ENCODE measurements around the gene TUBA1A. TPM values are rescaled to one million over a fixed set of nuclear protein-coding genes. Genes with fewer than 3 reads are reported as not detected.

Gene TUBA1A
- total RNA-seq, 2 donors from 2014 or later, result 166 to 298 TPM

DNA sequence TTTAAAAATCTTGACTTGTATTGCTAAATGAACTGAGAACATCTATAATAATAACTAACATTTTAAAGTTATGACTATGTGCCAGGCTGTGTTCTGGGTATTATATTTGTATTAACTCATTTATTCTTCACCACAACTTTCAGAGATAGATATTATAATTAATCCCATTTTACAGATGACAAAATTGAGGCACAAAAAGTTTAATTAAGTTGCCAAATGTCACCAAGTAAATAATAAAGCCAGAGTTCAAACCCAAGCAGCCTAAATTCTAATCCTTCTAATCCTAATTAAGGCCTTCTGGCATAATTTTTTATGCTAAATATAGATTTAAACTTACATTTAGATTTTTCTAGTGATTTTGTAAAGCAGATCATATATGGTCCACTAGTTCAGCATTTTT is 17.5 kb upstream of the TUBA1A start:
- H3K27me3 ChIP-seq (ENCODE audit: control insufficient read depth, insufficient read depth, low read length, poor library complexity, severe bottlenecking), result no peaks in the 10 kb centered on the region
- H3K27ac ChIP-seq (ENCODE audit: low read depth, low read length), result no peak overlapping the region
- no peak for DNase-seq
- no peaks in the 10 kb centered on the region for H3K9me3 ChIP-seq (ENCODE audit: control insufficient read depth, low read length)
- no peaks in the 10 kb centered on the region for H3K36me3 Mint-ChIP-seq (ENCODE audit: low read depth)
- peaks cover 7% of the 10 kb centered on the region for H3K4me1 Mint-ChIP-seq
- H3K9me3 Mint-ChIP-seq, result no peaks in the 10 kb centered on the region
- TF ChIP-seq, protein P1, sequence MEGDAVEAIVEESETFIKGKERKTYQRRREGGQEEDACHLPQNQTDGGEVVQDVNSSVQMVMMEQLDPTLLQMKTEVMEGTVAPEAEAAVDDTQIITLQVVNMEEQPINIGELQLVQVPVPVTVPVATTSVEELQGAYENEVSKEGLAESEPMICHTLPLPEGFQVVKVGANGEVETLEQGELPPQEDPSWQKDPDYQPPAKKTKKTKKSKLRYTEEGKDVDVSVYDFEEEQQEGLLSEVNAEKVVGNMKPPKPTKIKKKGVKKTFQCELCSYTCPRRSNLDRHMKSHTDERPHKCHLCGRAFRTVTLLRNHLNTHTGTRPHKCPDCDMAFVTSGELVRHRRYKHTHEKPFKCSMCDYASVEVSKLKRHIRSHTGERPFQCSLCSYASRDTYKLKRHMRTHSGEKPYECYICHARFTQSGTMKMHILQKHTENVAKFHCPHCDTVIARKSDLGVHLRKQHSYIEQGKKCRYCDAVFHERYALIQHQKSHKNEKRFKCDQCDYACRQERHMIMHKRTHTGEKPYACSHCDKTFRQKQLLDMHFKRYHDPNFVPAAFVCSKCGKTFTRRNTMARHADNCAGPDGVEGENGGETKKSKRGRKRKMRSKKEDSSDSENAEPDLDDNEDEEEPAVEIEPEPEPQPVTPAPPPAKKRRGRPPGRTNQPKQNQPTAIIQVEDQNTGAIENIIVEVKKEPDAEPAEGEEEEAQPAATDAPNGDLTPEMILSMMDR (conservative IDR thresholded peaks at IDR 0.05), result no peak
- H3K4me3 Mint-ChIP-seq, result no peak overlapping the region
- H3K36me3 ChIP-seq (ENCODE audit: control insufficient read depth, insufficient read depth, low read length), result no peaks in the 10 kb centered on the region
- no peaks in the 10 kb centered on the region for H3K27me3 Mint-ChIP-seq (ENCODE audit: insufficient read depth)
- peaks cover 4% of the 10 kb centered on the region for H3K4me1 ChIP-seq (ENCODE audit: control insufficient read depth, insufficient read depth, low read length)
- H3K27ac Mint-ChIP-seq, result no peak overlapping the region
- H3K4me3 ChIP-seq (ENCODE audit: low read length), result no peak overlapping the region
- no peak overlapping the region for H3K9ac ChIP-seq (ENCODE audit: extremely low read depth, low read length, poor library complexity, severe bottlenecking)

DNA sequence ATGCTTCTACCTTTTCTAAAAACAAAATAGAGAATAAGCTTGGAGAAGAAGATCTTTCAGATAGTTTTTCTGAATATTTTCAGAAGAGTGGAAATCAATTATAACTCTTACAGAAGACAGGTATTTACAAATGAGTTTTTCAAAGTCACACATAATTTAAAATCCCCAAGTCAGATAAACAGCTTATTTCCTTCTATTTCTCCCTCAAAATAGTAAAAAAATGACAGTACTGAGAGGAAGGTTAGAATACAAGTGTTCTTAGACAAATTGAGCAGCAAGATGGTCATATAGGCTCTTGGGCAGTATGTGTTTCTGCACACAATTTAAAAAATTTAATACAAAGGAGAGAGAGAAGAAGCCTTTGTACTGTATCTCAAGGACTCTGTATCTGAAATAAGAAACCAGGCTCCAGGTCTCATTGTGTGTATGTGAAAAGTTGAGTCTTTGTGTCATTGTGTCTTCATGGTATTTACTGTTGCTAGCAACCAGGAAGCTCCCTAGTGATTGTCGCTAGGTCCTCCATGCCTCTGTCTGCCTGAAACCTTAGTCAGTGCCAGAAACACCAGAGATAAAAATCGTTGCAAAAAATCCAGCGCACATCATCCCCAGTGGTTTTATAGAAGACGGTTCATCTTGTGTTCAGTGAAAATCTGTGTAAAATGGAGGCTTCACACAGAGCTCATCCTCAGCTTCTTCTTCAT is 12.9 kb upstream of the TUBA1A start:
- peak; percentile 60 for DNase-seq
- WGBS, 2 experiments (ENCODE audit: insufficient coverage in 1 of 2, insufficient read length in 1 of 2), result 58 to 85% methylated on average over 3 to 4 of the region's 4 CpGs
- Mint-ChIP-seq H3K27me3 (ENCODE audit: insufficient read depth) (no peaks in the 10 kb centered on the region), H3K36me3 (ENCODE audit: low read depth) (no peaks in the 10 kb centered on the region), H3K4me3 (no peak overlapping the region), H3K27ac (peak overlapping the region; percentile 33), H3K4me1 (peaks cover 20% of the 10 kb centered on the region), H3K9me3 (no peaks in the 10 kb centered on the region)
- peak overlapping the region; percentile 21 for H3K9ac ChIP-seq (ENCODE audit: extremely low read depth, low read length, poor library complexity, severe bottlenecking)
- H3K4me3 ChIP-seq (ENCODE audit: low read length), result no peak overlapping the region
- H3K27ac ChIP-seq (ENCODE audit: low read depth, low read length), result peak overlapping the region; percentile 98
- H3K9me3 ChIP-seq (ENCODE audit: control insufficient read depth, low read length), result no peaks in the 10 kb centered on the region
- peaks cover 6% of the 10 kb centered on the region for H3K4me1 ChIP-seq (ENCODE audit: control insufficient read depth, insufficient read depth, low read length)
- TF ChIP-seq, protein P1 (conservative IDR thresholded peaks at IDR 0.05), result no peak
- no peaks in the 10 kb centered on the region for H3K27me3 ChIP-seq (ENCODE audit: control insufficient read depth, insufficient read depth, low read length, poor library complexity, severe bottlenecking)
- no peaks in the 10 kb centered on the region for H3K36me3 ChIP-seq (ENCODE audit: control insufficient read depth, insufficient read depth, low read length)

DNA sequence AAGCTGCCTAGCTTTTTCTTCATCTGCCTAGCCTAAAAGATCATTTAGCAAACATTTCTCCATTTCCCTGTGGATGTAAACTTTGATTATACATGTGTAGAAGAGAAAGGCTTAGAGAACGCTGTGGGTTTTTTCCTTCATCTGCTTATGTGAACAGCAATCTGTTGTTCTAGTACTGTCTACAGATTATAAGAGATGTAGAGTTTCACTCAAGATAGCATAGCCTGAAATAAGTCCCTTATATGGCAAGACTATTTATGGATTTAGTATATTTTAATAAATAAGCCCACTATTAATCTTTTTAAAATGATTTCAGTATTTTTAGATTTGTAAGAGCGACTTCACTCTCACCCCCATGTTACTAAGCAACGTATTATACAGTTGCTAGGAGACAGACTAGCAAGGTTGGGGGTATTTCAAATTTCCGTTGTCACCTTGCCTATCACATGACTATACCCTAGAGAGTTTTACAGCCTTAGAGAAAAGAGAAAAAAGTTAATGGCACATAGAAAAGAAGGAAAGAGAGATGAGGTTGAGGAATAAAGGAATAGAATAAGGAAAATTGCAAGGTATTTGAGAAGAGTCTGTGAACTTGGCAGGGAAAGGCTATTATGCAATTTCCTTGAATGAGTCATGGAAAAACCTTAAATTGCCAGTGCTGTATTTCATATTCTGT is 12.2 kb upstream of the TUBA1A start:
- Mint-ChIP-seq H3K36me3 (ENCODE audit: low read depth) (no peaks in the 10 kb centered on the region), H3K4me1 (peaks cover 20% of the 10 kb centered on the region), H3K4me3 (no peak overlapping the region), H3K9me3 (no peaks in the 10 kb centered on the region), H3K27me3 (ENCODE audit: insufficient read depth) (no peaks in the 10 kb centered on the region), H3K27ac (peak overlapping the region; percentile 33)
- Histone ChIP-seq H3K4me1 (ENCODE audit: control insufficient read depth, insufficient read depth, low read length) (peaks cover 6% of the 10 kb centered on the region), H3K27ac (ENCODE audit: low read depth, low read length) (peak overlapping the region; percentile 98), H3K27me3 (ENCODE audit: control insufficient read depth, insufficient read depth, low read length, poor library complexity, severe bottlenecking) (no peaks in the 10 kb centered on the region), H3K36me3 (ENCODE audit: control insufficient read depth, insufficient read depth, low read length) (no peaks in the 10 kb centered on the region), H3K9me3 (ENCODE audit: control insufficient read depth, low read length) (no peaks in the 10 kb centered on the region), H3K4me3 (ENCODE audit: low read length) (no peak overlapping the region), H3K9ac (ENCODE audit: extremely low read depth, low read length, poor library complexity, severe bottlenecking) (peak overlapping the region; percentile 21)
- 17 to 32% methylated on average over 1 to 4 of the region's 4 CpGs for WGBS, 2 experiments (ENCODE audit: insufficient coverage in 1 of 2, insufficient read length in 1 of 2)
- peak; percentile 41 for DNase-seq
- TF ChIP-seq, protein P1 (conservative IDR thresholded peaks at IDR 0.05), result no peak

Measured in endodermal cell (in vitro differentiated cells).